Coronary artery (tissue), 2 donors: ENCODE data around the gene HIPK3.

Source experiments
- DNase-seq: peaks from one replicate; pipeline ENCODE4 v3.0.0-alpha.2; 2017; ENCODE audit warnings: low spot score
- H3K27ac ChIP-seq, 2 donors: fragments of 200-600 bp; sonication (generic); one replicate each; pipeline ENCODE4 v1.5.1; 2016 to 2019
- H3K4me3 ChIP-seq: fragments of 200-600 bp; sonication (generic); 2 replicates; pipeline ENCODE4 v1.5.1; 2016; ENCODE audit warnings: mild to moderate bottlenecking, moderate library complexity
- CTCF ChIP-seq: fragments of 200-600 bp; sonication (generic); IDR thresholded peaks from one replicate; pipeline ENCODE4 v1.5.1; 2019; ENCODE audit warnings: antibody characterized with exemption

The HIPK3 gene

GRCh38 chr11:33307984-33308383 lies 50.8 kb downstream of the HIPK3 start:
- no peak overlapping the region for H3K27ac ChIP-seq
- TF ChIP-seq CTCF = no peak
- no peak for DNase-seq
- H3K4me3 ChIP-seq = no peak overlapping the region

- no peak for TF ChIP-seq CTCF
- no peak for DNase-seq
- Histone ChIP-seq H3K4me3 (no peak overlapping the region), H3K27ac (no peak overlapping the region)
Observed at GRCh38 chr11:33309118-33309517, 51.9 kb downstream of the HIPK3 start.

DNA sequence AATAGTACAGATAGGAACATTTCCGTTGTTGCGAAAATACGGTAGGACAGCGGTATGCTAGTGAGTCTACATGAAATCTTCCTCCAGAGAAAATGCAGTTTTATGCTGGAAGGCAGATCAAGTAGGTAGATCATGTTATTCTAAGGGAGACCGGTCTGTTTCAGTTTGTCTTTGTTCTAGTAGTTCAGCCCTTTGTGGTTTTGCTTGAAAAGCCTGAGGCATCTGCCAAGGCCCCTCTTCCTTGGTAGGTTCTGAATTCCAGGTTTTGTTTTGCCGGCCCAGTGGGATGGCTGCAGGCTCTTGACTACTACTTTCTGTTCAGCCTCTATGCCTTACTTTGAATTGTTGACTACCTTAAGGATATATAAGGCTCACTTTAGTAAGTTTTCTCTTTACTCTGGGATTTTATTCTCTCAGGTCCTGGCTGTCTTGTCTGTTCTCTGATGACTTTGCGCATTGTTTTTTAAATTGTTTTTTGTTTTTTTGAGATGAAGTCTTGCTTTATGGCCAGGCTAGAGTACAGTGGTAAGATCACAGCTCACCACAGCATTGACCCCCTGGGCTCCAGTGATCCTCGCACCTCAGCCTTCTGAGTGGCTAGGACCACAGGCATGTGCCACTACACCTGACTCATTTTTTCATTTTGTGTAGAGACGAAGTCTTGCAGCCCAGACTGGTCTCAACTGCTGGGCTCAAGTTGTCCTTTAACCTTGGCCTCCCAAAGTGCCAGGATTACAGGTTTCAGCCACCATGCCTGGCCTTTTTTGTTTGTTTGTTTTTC lies 53.7 kb downstream of the HIPK3 start:
- Histone ChIP-seq H3K27ac (no peak overlapping the region), H3K4me3 (no peak overlapping the region)
- no peak for TF ChIP-seq CTCF
- DNase-seq = no peak

DNA sequence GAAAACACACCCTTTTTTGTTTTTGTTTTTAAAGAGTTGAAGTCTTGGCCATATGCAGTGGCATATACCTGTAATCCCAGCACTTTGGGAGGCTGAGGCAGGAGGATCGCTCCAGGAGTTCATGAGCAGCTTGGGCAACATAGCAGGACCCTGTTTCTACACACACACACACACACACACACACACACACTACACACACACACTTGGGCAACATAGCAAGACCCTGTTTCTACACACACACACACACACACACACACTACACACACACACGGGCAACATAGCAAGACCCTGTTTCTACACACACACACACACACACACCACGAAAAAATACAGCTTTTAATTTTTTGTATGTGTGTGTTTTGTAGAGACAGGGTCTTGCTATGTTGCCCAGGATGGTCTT lies 54.5 kb downstream of the HIPK3 start:
- DNase-seq = no peak
- no peak overlapping the region for H3K4me3 ChIP-seq
- no peak overlapping the region for H3K27ac ChIP-seq
- no peak for TF ChIP-seq CTCF

DNA sequence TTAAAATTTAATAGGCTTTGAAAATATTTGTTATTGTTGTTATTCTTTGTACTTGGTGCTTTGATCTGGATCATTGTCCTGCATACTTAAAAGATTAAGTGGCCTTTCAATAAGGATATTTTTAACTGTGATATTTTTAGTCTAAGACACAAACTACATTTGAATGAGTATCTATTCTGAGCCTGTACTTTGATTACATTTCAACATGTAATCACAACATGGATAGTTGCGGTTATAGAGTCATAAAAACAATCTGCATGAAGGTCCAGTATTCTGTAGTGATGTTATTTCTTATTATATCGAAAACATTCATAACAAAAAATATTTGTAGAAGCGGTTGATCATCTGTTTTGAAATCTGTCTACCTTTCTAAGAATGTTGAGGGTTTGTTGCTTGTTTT lies 58.6 kb downstream of the HIPK3 start:
- no peak for TF ChIP-seq CTCF
- no peak for DNase-seq
- Histone ChIP-seq H3K27ac (no peak overlapping the region), H3K4me3 (no peak overlapping the region)

GRCh38 chr11:33317662-33318061 lies 60.5 kb downstream of the HIPK3 start:
- Histone ChIP-seq H3K27ac (no peak overlapping the region), H3K4me3 (no peak overlapping the region)
- no peak for TF ChIP-seq CTCF
- no peak for DNase-seq

DNA sequence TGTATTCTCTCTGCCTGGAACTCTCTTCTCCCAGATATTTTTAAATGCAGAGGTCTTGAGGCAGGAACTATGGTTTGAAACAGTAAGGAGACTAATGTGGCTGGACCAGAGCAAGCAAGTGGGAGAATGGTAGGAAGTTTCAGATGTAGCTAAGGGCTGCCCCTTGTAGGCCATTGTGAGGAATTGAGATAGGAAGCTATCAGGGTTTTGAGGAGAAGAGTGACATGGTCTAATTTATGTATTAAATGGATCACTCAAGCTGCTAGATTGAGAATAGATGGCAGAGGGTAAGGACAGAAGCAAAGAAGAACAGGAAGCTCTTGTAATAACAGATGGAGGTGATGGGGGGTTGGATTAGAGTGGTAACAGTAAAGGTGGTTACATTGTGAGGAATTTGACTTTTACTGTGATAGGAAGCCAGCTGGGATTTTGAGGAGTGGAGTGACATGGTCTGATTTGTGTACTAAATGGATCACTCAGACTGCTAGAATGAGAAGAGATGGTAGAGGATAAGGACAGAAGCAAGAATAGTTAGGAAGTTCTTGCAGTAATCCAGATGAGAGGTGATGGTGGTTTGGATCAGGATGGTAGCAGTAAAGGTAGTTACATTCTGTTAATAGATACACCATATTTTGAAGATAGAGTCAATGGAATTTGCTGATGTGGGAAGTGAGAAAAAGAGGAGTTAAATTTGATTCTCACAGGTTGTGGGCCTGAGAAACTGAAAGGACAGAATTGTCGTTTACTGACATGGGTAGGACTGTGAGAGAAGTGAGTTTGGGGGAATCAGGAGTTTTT lies 63.0 kb downstream of the HIPK3 start:
- no peak overlapping the region for H3K27ac ChIP-seq
- H3K4me3 ChIP-seq = no peak overlapping the region
- no peak for DNase-seq
- TF ChIP-seq CTCF = no peak
